Measurements from ENCODE around the gene ZNF584.

Gene ZNF584

GRCh38 chr19:58408152-58409009 lies at the start of gene ZNF584:
Gene ZNF584 (plus strand): TSS chr19:58408649. CDS start chr19:58409148, 499 bp downstream.
- Histone ChIP-seq H3K27me3 (ENCODE audit: low read depth, low read length) (no peaks in the 10 kb centered on the region), H3K4me3 (ENCODE audit: low read depth in 1 of 2, low read length in 2 of 2) (peak within 1 kb of the TSS; percentile 89 to 99), H3K4me1 (ENCODE audit: control insufficient read depth in 1 of 2, insufficient read depth in 2 of 2, low read length in 2 of 2) (peaks cover 14 to 24% of the 10 kb centered on the region in 2 donors), H3K36me3 (ENCODE audit: control insufficient read depth in 1 of 2, insufficient read depth in 2 of 2, low read length in 2 of 2) (no peaks in the 10 kb centered on the region), H3K27ac (ENCODE audit: low read length) (peak within 1 kb of the TSS; percentile 83), H3K9me3 (ENCODE audit: control insufficient read depth in 1 of 2, low read length in 2 of 2) (no peaks in the 10 kb centered on the region)

GRCh38 chr19:58361900-58362271 lies 46.6 kb upstream of the ZNF584 start:
- peak overlapping the region; percentile 86 to 88 for H3K4me3 ChIP-seq (ENCODE audit: low read depth in 1 of 2, low read length in 2 of 2)
- peak overlapping the region; percentile 96 for H3K27ac ChIP-seq (ENCODE audit: low read length)
- peaks cover 0 to 12% of the 10 kb centered on the region in 2 donors for H3K4me1 ChIP-seq (ENCODE audit: control insufficient read depth in 1 of 2, insufficient read depth in 2 of 2, low read length in 2 of 2)
- peaks cover 0 to 8% of the 10 kb centered on the region in 2 donors for H3K36me3 ChIP-seq (ENCODE audit: control insufficient read depth in 1 of 2, insufficient read depth in 2 of 2, low read length in 2 of 2)
- no peaks in the 10 kb centered on the region for H3K9me3 ChIP-seq (ENCODE audit: control insufficient read depth in 1 of 2, low read length in 2 of 2)
- no peaks in the 10 kb centered on the region for H3K27me3 ChIP-seq (ENCODE audit: low read depth, low read length)

- H3K4me3 ChIP-seq (ENCODE audit: low read depth in 1 of 2, low read length in 2 of 2): peak within 1 kb of the TSS; percentile 86 to 88
- H3K4me1 ChIP-seq (ENCODE audit: control insufficient read depth in 1 of 2, insufficient read depth in 2 of 2, low read length in 2 of 2): peaks cover 0 to 9% of the 10 kb centered on the region in 2 donors
- peaks cover 0 to 8% of the 10 kb centered on the region in 2 donors for H3K36me3 ChIP-seq (ENCODE audit: control insufficient read depth in 1 of 2, insufficient read depth in 2 of 2, low read length in 2 of 2)
- no peaks in the 10 kb centered on the region for H3K27me3 ChIP-seq (ENCODE audit: low read depth, low read length)
- H3K27ac ChIP-seq (ENCODE audit: low read length): peak within 1 kb of the TSS; percentile 96
- H3K9me3 ChIP-seq (ENCODE audit: control insufficient read depth in 1 of 2, low read length in 2 of 2): no peaks in the 10 kb centered on the region
These were observed 46.0 kb upstream of the ZNF584 start, which contains the start of gene ZNF497 for GRCh38 chr19:58362272-58362994. Gene ZNF497 (minus strand): TSS chr19:58362751. CDS start chr19:58357635, 5,116 bp downstream.

GRCh38 chr19:58364146-58364545 lies 44.3 kb upstream of the ZNF584 start:
- Histone ChIP-seq H3K9me3 (ENCODE audit: control insufficient read depth in 1 of 2, low read length in 2 of 2) (no peaks in the 10 kb centered on the region), H3K4me1 (ENCODE audit: control insufficient read depth in 1 of 2, insufficient read depth in 2 of 2, low read length in 2 of 2) (peaks cover 0 to 11% of the 10 kb centered on the region in 2 donors), H3K4me3 (ENCODE audit: low read depth in 1 of 2, low read length in 2 of 2) (no peak overlapping the region), H3K36me3 (ENCODE audit: control insufficient read depth in 1 of 2, insufficient read depth in 2 of 2, low read length in 2 of 2) (peaks cover 0 to 8% of the 10 kb centered on the region in 2 donors), H3K27ac (ENCODE audit: low read length) (no peak overlapping the region), H3K27me3 (ENCODE audit: low read depth, low read length) (no peaks in the 10 kb centered on the region)

GRCh38 chr19:58366585-58367430 lies 41.6 kb upstream of the ZNF584 start:
- Histone ChIP-seq H3K9me3 (ENCODE audit: control insufficient read depth in 1 of 2, low read length in 2 of 2) (no peaks in the 10 kb centered on the region), H3K27ac (ENCODE audit: low read length) (no peak overlapping the region), H3K4me1 (ENCODE audit: control insufficient read depth in 1 of 2, insufficient read depth in 2 of 2, low read length in 2 of 2) (peaks cover 0 to 5% of the 10 kb centered on the region in 2 donors), H3K4me3 (ENCODE audit: low read depth in 1 of 2, low read length in 2 of 2) (no peak overlapping the region), H3K27me3 (ENCODE audit: low read depth, low read length) (no peaks in the 10 kb centered on the region), H3K36me3 (ENCODE audit: control insufficient read depth in 1 of 2, insufficient read depth in 2 of 2, low read length in 2 of 2) (peaks cover 0 to 8% of the 10 kb centered on the region in 2 donors)

- Histone ChIP-seq H3K36me3 (ENCODE audit: control insufficient read depth in 1 of 2, insufficient read depth in 2 of 2, low read length in 2 of 2) (peaks cover 0 to 8% of the 10 kb centered on the region in 2 donors), H3K4me3 (ENCODE audit: low read depth in 1 of 2, low read length in 2 of 2) (no peak overlapping the region), H3K27ac (ENCODE audit: low read length) (no peak overlapping the region), H3K9me3 (ENCODE audit: control insufficient read depth in 1 of 2, low read length in 2 of 2) (no peaks in the 10 kb centered on the region), H3K27me3 (ENCODE audit: low read depth, low read length) (no peaks in the 10 kb centered on the region), H3K4me1 (ENCODE audit: control insufficient read depth in 1 of 2, insufficient read depth in 2 of 2, low read length in 2 of 2) (peaks cover 0 to 5% of the 10 kb centered on the region in 2 donors)
These were observed 40.6 kb upstream of the ZNF584 start for GRCh38 chr19:58367698-58368454.

- no peak overlapping the region for H3K27ac ChIP-seq (ENCODE audit: low read length)
- no peaks in the 10 kb centered on the region for H3K9me3 ChIP-seq (ENCODE audit: control insufficient read depth in 1 of 2, low read length in 2 of 2)
- H3K36me3 ChIP-seq (ENCODE audit: control insufficient read depth in 1 of 2, insufficient read depth in 2 of 2, low read length in 2 of 2): peaks cover 0 to 8% of the 10 kb centered on the region in 2 donors
- no peak overlapping the region for H3K4me3 ChIP-seq (ENCODE audit: low read depth in 1 of 2, low read length in 2 of 2)
- H3K4me1 ChIP-seq (ENCODE audit: control insufficient read depth in 1 of 2, insufficient read depth in 2 of 2, low read length in 2 of 2): peaks cover 0 to 5% of the 10 kb centered on the region in 2 donors
- no peaks in the 10 kb centered on the region for H3K27me3 ChIP-seq (ENCODE audit: low read depth, low read length)
These were observed 39.7 kb upstream of the ZNF584 start for GRCh38 chr19:58368561-58369360.

GRCh38 chr19:58372311-58373133 lies 35.9 kb upstream of the ZNF584 start:
- H3K27me3 ChIP-seq (ENCODE audit: low read depth, low read length): no peaks in the 10 kb centered on the region
- H3K27ac ChIP-seq (ENCODE audit: low read length): no peak overlapping the region
- no peak overlapping the region for H3K4me3 ChIP-seq (ENCODE audit: low read depth in 1 of 2, low read length in 2 of 2)

GRCh38 chr19:58374200-58374599 lies 34.2 kb upstream of the ZNF584 start:
- H3K4me3 ChIP-seq (ENCODE audit: low read depth in 1 of 2, low read length in 2 of 2): no peak overlapping the region
- H3K9me3 ChIP-seq (ENCODE audit: control insufficient read depth in 1 of 2, low read length in 2 of 2): no peaks in the 10 kb centered on the region

More at GRCh38 chr19:58372311-58373133, 35.9 kb upstream of the ZNF584 start:
- Histone ChIP-seq H3K9me3 (ENCODE audit: control insufficient read depth in 1 of 2, low read length in 2 of 2) (no peaks in the 10 kb centered on the region), H3K36me3 (ENCODE audit: control insufficient read depth in 1 of 2, insufficient read depth in 2 of 2, low read length in 2 of 2) (no peaks in the 10 kb centered on the region), H3K4me1 (ENCODE audit: control insufficient read depth in 1 of 2, insufficient read depth in 2 of 2, low read length in 2 of 2) (peaks cover 0 to under 1% of the 10 kb centered on the region in 2 donors)

More at GRCh38 chr19:58374200-58374599, 34.2 kb upstream of the ZNF584 start:
- Histone ChIP-seq H3K4me1 (ENCODE audit: control insufficient read depth in 1 of 2, insufficient read depth in 2 of 2, low read length in 2 of 2) (peaks cover 0 to under 1% of the 10 kb centered on the region in 2 donors), H3K27me3 (ENCODE audit: low read depth, low read length) (no peaks in the 10 kb centered on the region), H3K36me3 (ENCODE audit: control insufficient read depth in 1 of 2, insufficient read depth in 2 of 2, low read length in 2 of 2) (no peaks in the 10 kb centered on the region), H3K27ac (ENCODE audit: low read length) (no peak overlapping the region)
